ENCODE results near the gene PKP4. TPM values are rescaled to one million over a fixed set of nuclear protein-coding genes. Genes with fewer than 3 reads are reported as not detected.

Gene PKP4
- total and polyA plus RNA-seq, 2 experiments from 2014 or later = 35.7 to 92.3 TPM

- ATAC-seq = no peak
- Mint-ChIP-seq H3K4me3 (no peak overlapping the region), H3K36me3 (ENCODE audit: low read depth) (peaks cover 9% of the 10 kb centered on the region; the same call in 2 of the 3 replicates), H3K27ac (no peak overlapping the region), H3K27me3 (ENCODE audit: insufficient read depth, low read depth, poor library complexity) (no peaks in the 10 kb centered on the region), H3K9me3 (no peaks in the 10 kb centered on the region), H3K4me1 (peaks cover 15% of the 10 kb centered on the region)
- Histone ChIP-seq H3K4me3 (no peak overlapping the region), H3K9me2 (ENCODE audit: insufficient read depth) (no peaks in the 10 kb centered on the region), H3F3A (replicated peaks; ENCODE audit: low read depth) (no peaks in the 10 kb centered on the region), H3K36me3 (ENCODE audit: insufficient read depth) (no peaks in the 10 kb centered on the region), H3K79me2 (replicated peaks; ENCODE audit: insufficient read depth) (no peaks in the 10 kb centered on the region), H3K4me1 (ENCODE audit: insufficient read depth) (no peaks in the 10 kb centered on the region), H4K20me1 (replicated peaks; ENCODE audit: insufficient read depth) (peaks cover 2% of the 10 kb centered on the region; the same call in 1 of the 2 replicates), H3K27me3 (ENCODE audit: insufficient read depth) (no peaks in the 10 kb centered on the region), H3K4me2 (no peak overlapping the region), H3K27ac (ENCODE audit: low read depth) (peak overlapping the region; percentile 6; the same call in 1 of the 2 replicates), H2AFZ (no peak overlapping the region)
- no peak for TF ChIP-seq ZNF114 (CRISPR knock-in tag; IDR thresholded peaks at IDR 0.05)
- TF ChIP-seq, protein P1, sequence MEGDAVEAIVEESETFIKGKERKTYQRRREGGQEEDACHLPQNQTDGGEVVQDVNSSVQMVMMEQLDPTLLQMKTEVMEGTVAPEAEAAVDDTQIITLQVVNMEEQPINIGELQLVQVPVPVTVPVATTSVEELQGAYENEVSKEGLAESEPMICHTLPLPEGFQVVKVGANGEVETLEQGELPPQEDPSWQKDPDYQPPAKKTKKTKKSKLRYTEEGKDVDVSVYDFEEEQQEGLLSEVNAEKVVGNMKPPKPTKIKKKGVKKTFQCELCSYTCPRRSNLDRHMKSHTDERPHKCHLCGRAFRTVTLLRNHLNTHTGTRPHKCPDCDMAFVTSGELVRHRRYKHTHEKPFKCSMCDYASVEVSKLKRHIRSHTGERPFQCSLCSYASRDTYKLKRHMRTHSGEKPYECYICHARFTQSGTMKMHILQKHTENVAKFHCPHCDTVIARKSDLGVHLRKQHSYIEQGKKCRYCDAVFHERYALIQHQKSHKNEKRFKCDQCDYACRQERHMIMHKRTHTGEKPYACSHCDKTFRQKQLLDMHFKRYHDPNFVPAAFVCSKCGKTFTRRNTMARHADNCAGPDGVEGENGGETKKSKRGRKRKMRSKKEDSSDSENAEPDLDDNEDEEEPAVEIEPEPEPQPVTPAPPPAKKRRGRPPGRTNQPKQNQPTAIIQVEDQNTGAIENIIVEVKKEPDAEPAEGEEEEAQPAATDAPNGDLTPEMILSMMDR (conservative IDR thresholded peaks at IDR 0.05; ENCODE audit: low read depth in 2 of 2) = peak; percentile 6 to 16; a peak in 1 of 4 replicates
- no peak for DNase-seq (ENCODE audit: low spot score)
Observed at GRCh38 chr2:158546412-158547144, 89.8 kb downstream of the PKP4 start.

DNA sequence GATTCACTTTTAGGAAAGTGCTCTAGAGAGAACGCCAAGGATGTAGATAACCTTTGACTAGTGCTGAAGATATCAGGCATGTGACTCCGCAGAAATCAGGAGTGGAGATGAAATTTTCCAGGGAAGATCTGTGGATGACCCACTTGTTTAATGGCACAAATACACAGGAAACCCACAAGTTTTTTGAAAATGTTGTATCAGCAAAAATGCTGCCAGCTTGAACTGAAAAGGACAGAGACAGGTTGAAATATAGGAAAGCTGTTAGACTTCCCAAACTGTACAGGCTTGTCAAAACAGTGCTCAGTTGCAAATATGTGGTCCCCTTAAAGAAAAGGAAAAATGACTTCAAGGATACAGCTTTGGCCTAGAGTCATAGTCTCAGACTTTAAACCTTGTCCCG lies 96.5 kb downstream of the PKP4 start:
- no peak overlapping the region for H2AFZ ChIP-seq
- H4K20me1 ChIP-seq (replicated peaks; ENCODE audit: insufficient read depth) = peaks cover 2% of the 10 kb centered on the region; the same call in 1 of the 2 replicates
- peaks cover 5% of the 10 kb centered on the region; the same call in 1 of the 3 replicates for H3K9me3 Mint-ChIP-seq
- no peaks in the 10 kb centered on the region for H3K9me2 ChIP-seq (ENCODE audit: insufficient read depth)
- no peak overlapping the region for H3K4me2 ChIP-seq
- H3K36me3 Mint-ChIP-seq (ENCODE audit: low read depth) = peaks cover 23% of the 10 kb centered on the region
- H3K79me2 ChIP-seq (replicated peaks; ENCODE audit: insufficient read depth) = peaks cover 8% of the 10 kb centered on the region; the same call in 1 of the 2 replicates
- no peak overlapping the region for H3K4me3 Mint-ChIP-seq
- H3F3A ChIP-seq (replicated peaks; ENCODE audit: low read depth) = no peaks in the 10 kb centered on the region
- peaks cover 6% of the 10 kb centered on the region for H3K27me3 Mint-ChIP-seq (ENCODE audit: insufficient read depth, low read depth, poor library complexity)
- no peaks in the 10 kb centered on the region for H3K36me3 ChIP-seq (ENCODE audit: insufficient read depth)
- no peak overlapping the region for H3K4me3 ChIP-seq
- DNase-seq (ENCODE audit: low spot score) = no peak
- no peak overlapping the region for H3K27ac Mint-ChIP-seq
- no peaks in the 10 kb centered on the region for H3K27me3 ChIP-seq (ENCODE audit: insufficient read depth)
- no peaks in the 10 kb centered on the region for H3K4me1 ChIP-seq (ENCODE audit: insufficient read depth)
- H3K4me1 Mint-ChIP-seq = no peaks in the 10 kb centered on the region
- no peak overlapping the region for H3K27ac ChIP-seq (ENCODE audit: low read depth)
- no peak for ATAC-seq
- TF ChIP-seq, protein P1 (conservative IDR thresholded peaks at IDR 0.05; ENCODE audit: low read depth in 2 of 2) = no peak
- no peak for TF ChIP-seq STAT1 (IDR thresholded peaks at IDR 0.05; ENCODE audit: unreplicated experiment)
- TF ChIP-seq EZH2phosphoT487 (IDR thresholded peaks at IDR 0.05; ENCODE audit: unreplicated experiment) = no peak
- no peak for TF ChIP-seq CREB1 (CRISPR knock-in tag; IDR thresholded peaks at IDR 0.05; ENCODE audit: low read depth)
- TF ChIP-seq POLR2AphosphoS5 (IDR thresholded peaks at IDR 0.05; ENCODE audit: low read depth) = no peak
- TF ChIP-seq ETS1 (IDR thresholded peaks at IDR 0.05) = no peak
- TF ChIP-seq NANOG (IDR thresholded peaks at IDR 0.05; ENCODE audit: borderline replicate concordance) = no peak
- TF ChIP-seq ZNF114 (CRISPR knock-in tag; IDR thresholded peaks at IDR 0.05) = no peak
- no peak for TF ChIP-seq REST (IDR thresholded peaks at IDR 0.05; ENCODE audit: unreplicated experiment)
- TF ChIP-seq ZNF331 (CRISPR knock-in tag; IDR thresholded peaks at IDR 0.05; ENCODE audit: low read depth) = no peak
- no peak for TF ChIP-seq JUNB (IDR thresholded peaks at IDR 0.05; ENCODE audit: unreplicated experiment)
- no peak for TF ChIP-seq EZH2 (IDR thresholded peaks at IDR 0.05; ENCODE audit: low read depth, unreplicated experiment)
